Neural crest cell (in vitro differentiated cells): Measurements from ENCODE around the gene TCEANC. TPM values are rescaled to one million over a fixed set of nuclear protein-coding genes. Genes with fewer than 3 reads are reported as not detected.
A peak's percentile ranks its signal among the peaks of the same experiment; 100 is the strongest.

Experiments
- DNase-seq: peaks from one replicate; pipeline ENCODE4 v3.0.0; 2021; ENCODE audit warnings: low read depth, mixed read lengths, low spot score
- H3K27ac Mint-ChIP-seq: one replicate; pipeline ENCODE4 v1.8.0; 2021; ENCODE audit warnings: mild to moderate bottlenecking, mixed read lengths; ENCODE audit not compliant: unreplicated experiment
- H3K27me3 Mint-ChIP-seq: 2 replicates; pipeline ENCODE4 v1.8.0; 2021; ENCODE audit warnings: low read depth, mild to moderate bottlenecking, mixed read lengths
- H3K36me3 Mint-ChIP-seq: 2 replicates; pipeline ENCODE4 v1.8.0; 2021; ENCODE audit warnings: low read depth, mild to moderate bottlenecking, mixed read lengths
- H3K4me1 Mint-ChIP-seq: 2 replicates; pipeline ENCODE4 v1.8.0; 2021; ENCODE audit warnings: mixed read lengths
- H3K4me3 Mint-ChIP-seq: one replicate; pipeline ENCODE4 v1.8.0; 2021; ENCODE audit warnings: mild to moderate bottlenecking, mixed read lengths
- H3K9me3 Mint-ChIP-seq: 2 replicates; pipeline ENCODE4 v1.8.0; 2021; ENCODE audit warnings: mixed read lengths
- CTCF ChIP-seq: fragments of 200-600 bp; sonication (generic); conservative IDR thresholded peaks from 2 replicates; pipeline ENCODE4 v1.5.0; 2021; ENCODE audit warnings: antibody characterized with exemption, mild to moderate bottlenecking
- total RNA-seq: library from RNA; stranded (reverse); gene quantifications from 2 replicates; pipeline ENCODE4 v1.2.1, GENCODE V29; 2021

The TCEANC gene
- total RNA-seq, 1 donor from 2014 or later = 4.6 TPM

DNA sequence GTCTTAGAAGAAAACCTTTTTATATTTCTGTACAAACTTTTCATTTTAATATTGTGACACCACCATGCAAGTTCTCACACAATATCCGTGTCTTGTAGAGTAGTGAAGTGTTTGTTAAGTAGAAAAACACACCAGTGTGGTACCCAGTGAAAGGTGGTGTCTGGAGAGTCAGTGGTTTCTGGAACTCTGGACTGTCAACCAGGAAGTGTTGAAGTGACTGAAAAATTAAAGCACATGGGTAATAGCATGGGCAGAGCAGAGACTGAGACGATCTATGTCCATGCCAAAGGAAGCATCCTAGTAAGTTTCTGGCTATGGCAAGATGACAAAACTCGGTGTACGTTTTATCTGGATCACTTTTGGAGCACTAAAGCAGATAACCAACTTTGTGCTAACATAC is 58.2 kb downstream of the TCEANC start:
- H3K4me1 Mint-ChIP-seq = no peaks in the 10 kb centered on the region
- peak overlapping the region; percentile 12 for H3K27ac Mint-ChIP-seq
- no peak overlapping the region for H3K4me3 Mint-ChIP-seq
- H3K9me3 Mint-ChIP-seq = peaks cover 9% of the 10 kb centered on the region
- DNase-seq = no peak
- no peaks in the 10 kb centered on the region for H3K27me3 Mint-ChIP-seq
- peaks cover 27% of the 10 kb centered on the region for H3K36me3 Mint-ChIP-seq
- no peak for TF ChIP-seq CTCF

Other genes starting within 250 kb of the TCEANC start
- 0.11 TPM in 1 of 2 replicates, not detected in the other for gene EGFL6, start 83.5 kb upstream of the TCEANC start, total RNA-seq
- 11.6 and 14.7 TPM in 2 replicates for gene RAB9A, start 36.0 kb downstream of the TCEANC start, total RNA-seq
- 23.0 and 25.5 TPM in 2 replicates for gene TRAPPC2, start 81.5 kb downstream of the TCEANC start, total RNA-seq
- gene OFD1, start 81.6 kb downstream of the TCEANC start, total RNA-seq = 26.8 and 27.3 TPM in 2 replicates
- 119 and 129 TPM in 2 replicates for gene GPM6B, start 164.0 kb downstream of the TCEANC start, total RNA-seq